GDM1 (cell line): ENCODE data around the gene GRIN3A.
"Not testable (repeated sequence)": the region's sequence is repeated elsewhere in the genome, so short reads cannot be mapped to it uniquely, and the experiment has no call there.

ENCODE experiments used
- DNase-seq: peaks from one replicate; lab custom pipeline; 2025; lab: John Stamatoyannopoulos, UW

The GRIN3A gene

GRCh38 chr9:101578378-101578777, 160.1 kb downstream of the GRIN3A start:
- DNase-seq: no peak

- DNase-seq: no peak
These were observed 163.6 kb downstream of the GRIN3A start for GRCh38 chr9:101574731-101575333.

GRCh38 chr9:101572316-101572715, 166.1 kb downstream of the GRIN3A start:
- no peak for DNase-seq

- DNase-seq: no peak
These were observed 167.3 kb downstream of the GRIN3A start for GRCh38 chr9:101571114-101571513.

GRCh38 chr9:101569741-101570501, 168.5 kb downstream of the GRIN3A start:
- DNase-seq: no peak

- DNase-seq: no peak
These were observed 170.6 kb downstream of the GRIN3A start for GRCh38 chr9:101567725-101568350.

GRCh38 chr9:101566904-101567724, 171.3 kb downstream of the GRIN3A start:
- DNase-seq: no peak

- DNase-seq: no peak
These were observed 174.2 kb downstream of the GRIN3A start for GRCh38 chr9:101564252-101564651.

- no peak for DNase-seq
These were observed 175.5 kb downstream of the GRIN3A start for GRCh38 chr9:101562966-101563365.

- DNase-seq: no peak
These were observed 176.7 kb downstream of the GRIN3A start for GRCh38 chr9:101561740-101562139.

- not testable (repeated sequence) for DNase-seq
These were observed 188.9 kb downstream of the GRIN3A start for GRCh38 chr9:101549472-101550098.

GRCh38 chr9:101543098-101543735, 195.2 kb downstream of the GRIN3A start:
- no peak for DNase-seq

- no peak for DNase-seq
These were observed 198.4 kb downstream of the GRIN3A start for GRCh38 chr9:101540069-101540468.

GRCh38 chr9:101536938-101537337, 201.5 kb downstream of the GRIN3A start:
- no peak for DNase-seq

GRCh38 chr9:101536351-101536750, 202.1 kb downstream of the GRIN3A start:
- no peak for DNase-seq

GRCh38 chr9:101533334-101534204, 204.9 kb downstream of the GRIN3A start, which contains the start of gene RNF20:
Gene RNF20 (plus strand): TSS chr9:101533853. CDS start chr9:101535424, 1,571 bp downstream.
- peak; percentile 93 for DNase-seq

GRCh38 chr9:101530076-101530711, 208.3 kb downstream of the GRIN3A start:
- peak; percentile 63 for DNase-seq

GRCh38 chr9:101528015-101528414, 210.4 kb downstream of the GRIN3A start:
- no peak for DNase-seq

GRCh38 chr9:101527066-101527465, 211.4 kb downstream of the GRIN3A start:
- DNase-seq: no peak

- DNase-seq: no peak
These were observed 214.1 kb downstream of the GRIN3A start for GRCh38 chr9:101524371-101524770.
